Upper lobe of left lung (tissue), 4 donors: ENCODE results near the gene CPVL.

Experiments
- EP300 ChIP-seq, 4 donors: sonication (generic); formaldehyde crosslinking; IDR thresholded peaks; one replicate each; pipeline ENCODE4 v1.5.1; 2017; ENCODE audit warnings: antibody characterized with exemption in 4 of 4, control low read depth in 2 of 4
- POLR2A ChIP-seq, 4 donors: fragments of 450-650 bp; IDR thresholded peaks; one replicate each; pipeline ENCODE4 v1.5.1; 2016 to 2017; ENCODE audit warnings: antibody characterized with exemption in 4 of 4, mild to moderate bottlenecking in 2 of 4
- POLR2AphosphoS5 ChIP-seq, 2 donors: sonication (generic); formaldehyde crosslinking; IDR thresholded peaks; one replicate each; pipeline ENCODE4 v1.5.1; 2017; ENCODE audit warnings: antibody characterized with exemption in 2 of 2
- TF ChIP-seq, protein P1 (sequence below), 6 experiments: fragments of 450-650 bp in 4 of 6; fragments of 200-600 bp in 2 of 6; sonication (generic) in 2 of 6; IDR thresholded peaks; one replicate each; pipeline ENCODE4 v1.5.1; 2016 to 2019; ENCODE audit warnings: antibody characterized with exemption in 6 of 6

DNA sequence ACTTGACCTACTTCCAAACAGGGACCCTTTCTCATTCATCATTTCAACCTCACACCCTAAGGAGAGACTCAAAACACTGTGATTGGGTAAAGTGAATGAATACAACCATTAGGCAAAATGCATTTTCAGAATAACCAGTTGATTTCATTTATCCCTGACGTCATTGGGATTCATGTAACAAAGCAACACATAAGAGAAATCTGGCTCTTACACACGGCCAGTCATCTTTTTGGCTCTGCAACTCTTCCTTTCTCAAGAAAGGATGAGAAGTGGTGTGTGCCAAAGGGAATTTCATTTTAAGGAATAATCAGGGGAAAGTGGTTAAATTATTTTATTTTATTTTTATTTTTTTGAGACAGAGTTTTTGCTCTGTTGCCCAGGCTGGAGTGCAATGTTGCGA, 83.1 kb downstream of the CPVL start:
- TF ChIP-seq, protein P1, sequence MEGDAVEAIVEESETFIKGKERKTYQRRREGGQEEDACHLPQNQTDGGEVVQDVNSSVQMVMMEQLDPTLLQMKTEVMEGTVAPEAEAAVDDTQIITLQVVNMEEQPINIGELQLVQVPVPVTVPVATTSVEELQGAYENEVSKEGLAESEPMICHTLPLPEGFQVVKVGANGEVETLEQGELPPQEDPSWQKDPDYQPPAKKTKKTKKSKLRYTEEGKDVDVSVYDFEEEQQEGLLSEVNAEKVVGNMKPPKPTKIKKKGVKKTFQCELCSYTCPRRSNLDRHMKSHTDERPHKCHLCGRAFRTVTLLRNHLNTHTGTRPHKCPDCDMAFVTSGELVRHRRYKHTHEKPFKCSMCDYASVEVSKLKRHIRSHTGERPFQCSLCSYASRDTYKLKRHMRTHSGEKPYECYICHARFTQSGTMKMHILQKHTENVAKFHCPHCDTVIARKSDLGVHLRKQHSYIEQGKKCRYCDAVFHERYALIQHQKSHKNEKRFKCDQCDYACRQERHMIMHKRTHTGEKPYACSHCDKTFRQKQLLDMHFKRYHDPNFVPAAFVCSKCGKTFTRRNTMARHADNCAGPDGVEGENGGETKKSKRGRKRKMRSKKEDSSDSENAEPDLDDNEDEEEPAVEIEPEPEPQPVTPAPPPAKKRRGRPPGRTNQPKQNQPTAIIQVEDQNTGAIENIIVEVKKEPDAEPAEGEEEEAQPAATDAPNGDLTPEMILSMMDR (IDR thresholded peaks at IDR 0.05): no peak
- TF ChIP-seq POLR2A (IDR thresholded peaks at IDR 0.05) (no peak), POLR2AphosphoS5 (IDR thresholded peaks at IDR 0.05) (no peak), EP300 (IDR thresholded peaks at IDR 0.05) (no peak)
